Measurements from ENCODE around the gene GLP2R. TPM values are rescaled to one million over a fixed set of nuclear protein-coding genes. Genes with fewer than 3 reads are reported as not detected.

The GLP2R gene
- total RNA-seq, 1 donor from 2014 or later: 0.25 TPM

GRCh38 chr17:9900784-9901183, 75.1 kb downstream of the GLP2R start:
- Histone ChIP-seq H3K4me3 (ENCODE audit: low read depth, low read length) (no peak overlapping the region), H3K36me3 (ENCODE audit: control insufficient read depth, insufficient read depth, low read length) (no peaks in the 10 kb centered on the region), H3K27me3 (ENCODE audit: control insufficient read depth, insufficient read depth, low read length) (peaks cover 2% of the 10 kb centered on the region)
- no peak for TF ChIP-seq CTCF (IDR thresholded peaks at IDR 0.05; ENCODE audit: insufficient read depth, low read length, poor library complexity, severe bottlenecking)
- DNase-seq (ENCODE audit: low read depth): peak; percentile 65

GRCh38 chr17:9902120-9902519, 76.4 kb downstream of the GLP2R start:
- no peak for DNase-seq (ENCODE audit: low read depth)
- H3K4me3 ChIP-seq (ENCODE audit: low read depth, low read length): no peak overlapping the region
- no peak for TF ChIP-seq CTCF (IDR thresholded peaks at IDR 0.05; ENCODE audit: insufficient read depth, low read length, poor library complexity, severe bottlenecking)
- no peaks in the 10 kb centered on the region for H3K36me3 ChIP-seq (ENCODE audit: control insufficient read depth, insufficient read depth, low read length)
- no peaks in the 10 kb centered on the region for H3K27me3 ChIP-seq (ENCODE audit: control insufficient read depth, insufficient read depth, low read length)

GRCh38 chr17:9904277-9905077, 78.8 kb downstream of the GLP2R start:
- TF ChIP-seq CTCF (IDR thresholded peaks at IDR 0.05; ENCODE audit: insufficient read depth, low read length, poor library complexity, severe bottlenecking): no peak
- no peaks in the 10 kb centered on the region for H3K36me3 ChIP-seq (ENCODE audit: control insufficient read depth, insufficient read depth, low read length)
- H3K27me3 ChIP-seq (ENCODE audit: control insufficient read depth, insufficient read depth, low read length): no peaks in the 10 kb centered on the region
- no peak for DNase-seq (ENCODE audit: low read depth)
- H3K4me3 ChIP-seq (ENCODE audit: low read depth, low read length): no peak overlapping the region

GRCh38 chr17:9905078-9905415, 79.3 kb downstream of the GLP2R start, which contains the start of gene RCVRN:
RCVRN (minus strand) TSS chr17:9905271; CDS start chr17:9905180, 91 bp downstream.
- no peaks in the 10 kb centered on the region for H3K27me3 ChIP-seq (ENCODE audit: control insufficient read depth, insufficient read depth, low read length)
- H3K36me3 ChIP-seq (ENCODE audit: control insufficient read depth, insufficient read depth, low read length): no peaks in the 10 kb centered on the region
- no peak for TF ChIP-seq CTCF (IDR thresholded peaks at IDR 0.05; ENCODE audit: insufficient read depth, low read length, poor library complexity, severe bottlenecking)
- DNase-seq (ENCODE audit: low read depth): no peak
- no peak within 1 kb of the TSS for H3K4me3 ChIP-seq (ENCODE audit: low read depth, low read length)

- Histone ChIP-seq H3K27me3 (ENCODE audit: control insufficient read depth, insufficient read depth, low read length) (no peaks in the 10 kb centered on the region), H3K4me3 (ENCODE audit: low read depth, low read length) (no peak overlapping the region), H3K36me3 (ENCODE audit: control insufficient read depth, insufficient read depth, low read length) (no peaks in the 10 kb centered on the region)
- peak; percentile 53 for TF ChIP-seq CTCF (IDR thresholded peaks at IDR 0.05; ENCODE audit: insufficient read depth, low read length, poor library complexity, severe bottlenecking)
- no peak for DNase-seq (ENCODE audit: low read depth)
Measured at GRCh38 chr17:9905902-9906301, 80.2 kb downstream of the GLP2R start.

GRCh38 chr17:9906616-9907015, 80.9 kb downstream of the GLP2R start:
- H3K36me3 ChIP-seq (ENCODE audit: control insufficient read depth, insufficient read depth, low read length): no peaks in the 10 kb centered on the region
- H3K27me3 ChIP-seq (ENCODE audit: control insufficient read depth, insufficient read depth, low read length): peaks cover under 1% of the 10 kb centered on the region
- no peak for TF ChIP-seq CTCF (IDR thresholded peaks at IDR 0.05; ENCODE audit: insufficient read depth, low read length, poor library complexity, severe bottlenecking)
- H3K4me3 ChIP-seq (ENCODE audit: low read depth, low read length): no peak overlapping the region
- no peak for DNase-seq (ENCODE audit: low read depth)
